Germinal center (tissue), 1 donor: Measurements from ENCODE around the gene SCN8A.

Source experiments
- DNase-seq: peaks from one replicate; pipeline ENCODE4 v3.0.0; 2012; ENCODE audit warnings: mixed read lengths, low spot score

SCN8A gene

GRCh38 chr12:51852404-51853137, 261.5 kb downstream of the SCN8A start:
- DNase-seq, result no peak

- DNase-seq, result no peak
Measured at GRCh38 chr12:51855586-51856428, 264.8 kb downstream of the SCN8A start.

- DNase-seq, result no peak
Measured at GRCh38 chr12:51860986-51861385, 270.0 kb downstream of the SCN8A start.
